HUES48 (cell line): ENCODE results near the gene MLKL.

ENCODE experiments used
- H3K27ac ChIP-seq: one replicate; pipeline ENCODE4 v1.7.0; 2013; ENCODE audit warnings: low read depth, low read length, inconsistent platforms
- H3K27me3 ChIP-seq: 2 replicates; pipeline ENCODE4 v1.6.1; 2013; ENCODE audit warnings: mild to moderate bottlenecking, low read length; ENCODE audit not compliant: control insufficient read depth, insufficient read depth
- H3K36me3 ChIP-seq: 2 replicates; pipeline ENCODE4 v1.6.1; 2013; ENCODE audit warnings: low read length; ENCODE audit not compliant: control insufficient read depth, insufficient read depth
- H3K4me1 ChIP-seq: 2 replicates; pipeline ENCODE4 v1.6.1; 2013; ENCODE audit warnings: mild to moderate bottlenecking, low read length; ENCODE audit not compliant: control insufficient read depth, insufficient read depth
- H3K4me3 ChIP-seq: 2 replicates; pipeline ENCODE4 v1.5.1; 2013; ENCODE audit warnings: mild to moderate bottlenecking, low read depth, low read length
- H3K9ac ChIP-seq: 2 replicates; pipeline ENCODE4 v1.6.1; 2013; ENCODE audit warnings: mild to moderate bottlenecking, low read depth, low read length, moderate library complexity
- H3K9me3 ChIP-seq: 2 replicates; pipeline ENCODE4 v1.6.1; 2013; ENCODE audit warnings: low read length; ENCODE audit not compliant: control insufficient read depth, insufficient read depth

Gene MLKL

GRCh38 chr16:74718140-74718539 lies 17.5 kb upstream of the MLKL start:
- Histone ChIP-seq H3K9ac (no peak overlapping the region), H3K9me3 (no peaks in the 10 kb centered on the region), H3K4me1 (no peaks in the 10 kb centered on the region), H3K4me3 (no peak overlapping the region), H3K27ac (no peak overlapping the region), H3K36me3 (no peaks in the 10 kb centered on the region), H3K27me3 (no peaks in the 10 kb centered on the region)

- no peaks in the 10 kb centered on the region for H3K4me1 ChIP-seq
- H3K9ac ChIP-seq: no peak overlapping the region
- no peaks in the 10 kb centered on the region for H3K36me3 ChIP-seq
- H3K27ac ChIP-seq: no peak overlapping the region
- no peaks in the 10 kb centered on the region for H3K27me3 ChIP-seq
- H3K9me3 ChIP-seq: no peaks in the 10 kb centered on the region
- H3K4me3 ChIP-seq: no peak overlapping the region
These were observed 16.7 kb upstream of the MLKL start for GRCh38 chr16:74717367-74717766.

GRCh38 chr16:74716355-74716754 lies 15.7 kb upstream of the MLKL start:
- H3K4me3 ChIP-seq: no peak overlapping the region
- no peaks in the 10 kb centered on the region for H3K36me3 ChIP-seq
- no peaks in the 10 kb centered on the region for H3K27me3 ChIP-seq
- no peaks in the 10 kb centered on the region for H3K9me3 ChIP-seq
- no peak overlapping the region for H3K9ac ChIP-seq
- H3K27ac ChIP-seq: no peak overlapping the region
- no peaks in the 10 kb centered on the region for H3K4me1 ChIP-seq

- Histone ChIP-seq H3K9me3 (no peaks in the 10 kb centered on the region), H3K4me1 (no peaks in the 10 kb centered on the region), H3K36me3 (no peaks in the 10 kb centered on the region), H3K4me3 (no peak overlapping the region), H3K27ac (no peak overlapping the region), H3K27me3 (no peaks in the 10 kb centered on the region), H3K9ac (no peak overlapping the region)
These were observed 13.2 kb upstream of the MLKL start for GRCh38 chr16:74713876-74714275.

GRCh38 chr16:74713325-74713724 lies 12.7 kb upstream of the MLKL start:
- Histone ChIP-seq H3K9ac (no peak overlapping the region), H3K4me1 (no peaks in the 10 kb centered on the region), H3K9me3 (no peaks in the 10 kb centered on the region), H3K36me3 (no peaks in the 10 kb centered on the region), H3K27ac (no peak overlapping the region), H3K27me3 (no peaks in the 10 kb centered on the region), H3K4me3 (no peak overlapping the region)

GRCh38 chr16:74711938-74712337 lies 11.3 kb upstream of the MLKL start:
- Histone ChIP-seq H3K27ac (no peak overlapping the region), H3K9ac (no peak overlapping the region), H3K4me3 (no peak overlapping the region), H3K36me3 (no peaks in the 10 kb centered on the region), H3K9me3 (no peaks in the 10 kb centered on the region), H3K27me3 (no peaks in the 10 kb centered on the region), H3K4me1 (no peaks in the 10 kb centered on the region)

GRCh38 chr16:74710401-74710800 lies 9.7 kb upstream of the MLKL start:
- no peaks in the 10 kb centered on the region for H3K27me3 ChIP-seq
- H3K4me3 ChIP-seq: no peak overlapping the region
- no peak overlapping the region for H3K9ac ChIP-seq
- H3K4me1 ChIP-seq: no peaks in the 10 kb centered on the region
- no peaks in the 10 kb centered on the region for H3K9me3 ChIP-seq
- H3K36me3 ChIP-seq: no peaks in the 10 kb centered on the region
- H3K27ac ChIP-seq: no peak overlapping the region

- H3K4me3 ChIP-seq: no peak overlapping the region
- H3K36me3 ChIP-seq: no peaks in the 10 kb centered on the region
- no peaks in the 10 kb centered on the region for H3K9me3 ChIP-seq
- H3K27ac ChIP-seq: no peak overlapping the region
- H3K27me3 ChIP-seq: no peaks in the 10 kb centered on the region
- no peaks in the 10 kb centered on the region for H3K4me1 ChIP-seq
- no peak overlapping the region for H3K9ac ChIP-seq
These were observed 8.8 kb upstream of the MLKL start for GRCh38 chr16:74709441-74709877.

GRCh38 chr16:74700116-74700437 lies 585 bp downstream of the MLKL start:
- Histone ChIP-seq H3K4me3 (peak overlapping the region; percentile 61), H3K9me3 (no peaks in the 10 kb centered on the region), H3K27me3 (peaks cover 14% of the 10 kb centered on the region), H3K9ac (0 out of 2 replicates have a peak overlapping the region, but pooled peaks have one; percentile 5), H3K27ac (no peak overlapping the region), H3K36me3 (0 out of 2 replicates have a peak, but pooled peaks cover 2% of the 10 kb centered on the region), H3K4me1 (no peaks in the 10 kb centered on the region)

- H3K9ac ChIP-seq: no peak overlapping the region
- no peaks in the 10 kb centered on the region for H3K4me1 ChIP-seq
- H3K4me3 ChIP-seq: peak overlapping the region; percentile 61
- no peaks in the 10 kb centered on the region for H3K9me3 ChIP-seq
- no peak overlapping the region for H3K27ac ChIP-seq
- 0 out of 2 replicates have a peak, but pooled peaks cover 3% of the 10 kb centered on the region for H3K36me3 ChIP-seq
- H3K27me3 ChIP-seq: peaks cover 14% of the 10 kb centered on the region
These were observed 996 bp downstream of the MLKL start for GRCh38 chr16:74699666-74700065.

GRCh38 chr16:74698222-74698621 lies 2.4 kb downstream of the MLKL start:
- no peaks in the 10 kb centered on the region for H3K4me1 ChIP-seq
- no peak overlapping the region for H3K4me3 ChIP-seq
- H3K9me3 ChIP-seq: no peaks in the 10 kb centered on the region
- peaks cover 14% of the 10 kb centered on the region for H3K27me3 ChIP-seq
- no peak overlapping the region for H3K27ac ChIP-seq
- H3K36me3 ChIP-seq: 0 out of 2 replicates have a peak, but pooled peaks cover 3% of the 10 kb centered on the region
- H3K9ac ChIP-seq: no peak overlapping the region
